ENCODE results near the gene MAU2. TPM values are rescaled to one million over a fixed set of nuclear protein-coding genes. Genes with fewer than 3 reads are reported as not detected.

Gene MAU2
- total RNA-seq, 1 donor from 2014 or later = 70.8 TPM

GRCh38 chr19:19399733-19400433 is 79.3 kb downstream of the MAU2 start:
- peak overlapping the region; percentile 20 for H3K4me3 Mint-ChIP-seq
- TF ChIP-seq, protein P1, sequence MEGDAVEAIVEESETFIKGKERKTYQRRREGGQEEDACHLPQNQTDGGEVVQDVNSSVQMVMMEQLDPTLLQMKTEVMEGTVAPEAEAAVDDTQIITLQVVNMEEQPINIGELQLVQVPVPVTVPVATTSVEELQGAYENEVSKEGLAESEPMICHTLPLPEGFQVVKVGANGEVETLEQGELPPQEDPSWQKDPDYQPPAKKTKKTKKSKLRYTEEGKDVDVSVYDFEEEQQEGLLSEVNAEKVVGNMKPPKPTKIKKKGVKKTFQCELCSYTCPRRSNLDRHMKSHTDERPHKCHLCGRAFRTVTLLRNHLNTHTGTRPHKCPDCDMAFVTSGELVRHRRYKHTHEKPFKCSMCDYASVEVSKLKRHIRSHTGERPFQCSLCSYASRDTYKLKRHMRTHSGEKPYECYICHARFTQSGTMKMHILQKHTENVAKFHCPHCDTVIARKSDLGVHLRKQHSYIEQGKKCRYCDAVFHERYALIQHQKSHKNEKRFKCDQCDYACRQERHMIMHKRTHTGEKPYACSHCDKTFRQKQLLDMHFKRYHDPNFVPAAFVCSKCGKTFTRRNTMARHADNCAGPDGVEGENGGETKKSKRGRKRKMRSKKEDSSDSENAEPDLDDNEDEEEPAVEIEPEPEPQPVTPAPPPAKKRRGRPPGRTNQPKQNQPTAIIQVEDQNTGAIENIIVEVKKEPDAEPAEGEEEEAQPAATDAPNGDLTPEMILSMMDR (conservative IDR thresholded peaks at IDR 0.05) = no peak
- H3K9me3 Mint-ChIP-seq = no peaks in the 10 kb centered on the region
- H3K27me3 Mint-ChIP-seq (ENCODE audit: low read depth) = peaks cover 2% of the 10 kb centered on the region
- no peak overlapping the region for H3K27ac Mint-ChIP-seq (ENCODE audit: unreplicated experiment)
- H3K4me1 Mint-ChIP-seq = peaks cover 17% of the 10 kb centered on the region
- no peaks in the 10 kb centered on the region for H3K36me3 Mint-ChIP-seq (ENCODE audit: low read depth)
- no peak for DNase-seq (ENCODE audit: low read depth, low spot score)

DNA sequence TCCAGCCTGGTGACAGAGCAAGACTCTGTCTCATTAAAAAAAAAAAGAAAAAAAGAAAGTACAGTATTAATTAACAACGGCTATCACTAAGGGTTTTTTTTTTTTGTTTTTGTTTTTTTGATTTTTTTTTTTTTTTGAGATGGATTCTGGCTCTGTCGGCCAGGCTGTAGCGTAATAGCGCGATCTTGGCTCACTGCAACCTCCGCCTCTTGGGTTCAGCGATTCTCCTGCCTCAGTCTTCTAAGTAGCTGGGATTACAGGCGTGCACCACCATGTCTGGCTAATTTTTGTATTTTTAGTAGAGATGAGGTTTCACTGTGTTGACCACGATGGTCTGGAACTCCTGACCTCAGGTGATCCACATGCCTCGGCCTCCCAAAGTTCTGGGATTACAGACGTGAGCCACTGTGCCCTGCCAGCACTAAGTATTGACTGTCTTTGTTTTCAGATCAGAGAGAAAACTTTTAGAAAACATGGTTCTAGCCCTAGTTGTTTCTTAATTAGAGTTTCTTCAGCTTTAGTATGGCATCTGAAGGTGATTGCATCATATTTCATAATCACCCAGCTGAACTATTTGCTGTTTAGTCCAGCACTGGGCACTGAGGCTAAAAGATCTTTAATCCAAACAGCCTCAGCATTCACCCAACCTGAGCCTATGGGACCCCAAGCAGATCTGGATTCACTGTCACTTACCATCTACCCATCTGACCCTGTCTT is 82.2 kb downstream of the MAU2 start:
- Mint-ChIP-seq H3K27ac (ENCODE audit: unreplicated experiment) (no peak overlapping the region), H3K36me3 (ENCODE audit: low read depth) (no peaks in the 10 kb centered on the region), H3K27me3 (ENCODE audit: low read depth) (peaks cover 2% of the 10 kb centered on the region), H3K9me3 (no peaks in the 10 kb centered on the region), H3K4me3 (peak overlapping the region; percentile 66), H3K4me1 (peaks cover 33% of the 10 kb centered on the region)
- DNase-seq (ENCODE audit: low read depth, low spot score) = no peak
- TF ChIP-seq, protein P1 (conservative IDR thresholded peaks at IDR 0.05) = no peak

GRCh38 chr19:19403373-19403901 is 82.8 kb downstream of the MAU2 start:
- H3K27me3 Mint-ChIP-seq (ENCODE audit: low read depth) = peaks cover 2% of the 10 kb centered on the region
- DNase-seq (ENCODE audit: low read depth, low spot score) = no peak
- H3K36me3 Mint-ChIP-seq (ENCODE audit: low read depth) = no peaks in the 10 kb centered on the region
- peaks cover 39% of the 10 kb centered on the region for H3K4me1 Mint-ChIP-seq
- TF ChIP-seq, protein P1 (conservative IDR thresholded peaks at IDR 0.05) = no peak
- no peaks in the 10 kb centered on the region for H3K9me3 Mint-ChIP-seq
- no peak overlapping the region for H3K27ac Mint-ChIP-seq (ENCODE audit: unreplicated experiment)
- H3K4me3 Mint-ChIP-seq = peak overlapping the region; percentile 93

GRCh38 chr19:19404879-19405860 is 84.5 kb downstream of the MAU2 start, which contains the start of gene GATAD2A:
GATAD2A (plus strand) TSS chr19:19405675; CDS start chr19:19465346, 59,671 bp downstream.
- H3K27me3 Mint-ChIP-seq (ENCODE audit: low read depth) = peaks cover 2% of the 10 kb centered on the region
- no peaks in the 10 kb centered on the region for H3K36me3 Mint-ChIP-seq (ENCODE audit: low read depth)
- DNase-seq (ENCODE audit: low read depth, low spot score) = peak; percentile 91
- TF ChIP-seq, protein P1 (conservative IDR thresholded peaks at IDR 0.05) = no peak
- H3K9me3 Mint-ChIP-seq = no peaks in the 10 kb centered on the region
- peaks cover 45% of the 10 kb centered on the region for H3K4me1 Mint-ChIP-seq
- peak within 1 kb of the TSS; percentile 99 for H3K4me3 Mint-ChIP-seq
- H3K27ac Mint-ChIP-seq (ENCODE audit: unreplicated experiment) = no peak within 1 kb of the TSS
